ENCODE results near the gene GRIK4.

DNA sequence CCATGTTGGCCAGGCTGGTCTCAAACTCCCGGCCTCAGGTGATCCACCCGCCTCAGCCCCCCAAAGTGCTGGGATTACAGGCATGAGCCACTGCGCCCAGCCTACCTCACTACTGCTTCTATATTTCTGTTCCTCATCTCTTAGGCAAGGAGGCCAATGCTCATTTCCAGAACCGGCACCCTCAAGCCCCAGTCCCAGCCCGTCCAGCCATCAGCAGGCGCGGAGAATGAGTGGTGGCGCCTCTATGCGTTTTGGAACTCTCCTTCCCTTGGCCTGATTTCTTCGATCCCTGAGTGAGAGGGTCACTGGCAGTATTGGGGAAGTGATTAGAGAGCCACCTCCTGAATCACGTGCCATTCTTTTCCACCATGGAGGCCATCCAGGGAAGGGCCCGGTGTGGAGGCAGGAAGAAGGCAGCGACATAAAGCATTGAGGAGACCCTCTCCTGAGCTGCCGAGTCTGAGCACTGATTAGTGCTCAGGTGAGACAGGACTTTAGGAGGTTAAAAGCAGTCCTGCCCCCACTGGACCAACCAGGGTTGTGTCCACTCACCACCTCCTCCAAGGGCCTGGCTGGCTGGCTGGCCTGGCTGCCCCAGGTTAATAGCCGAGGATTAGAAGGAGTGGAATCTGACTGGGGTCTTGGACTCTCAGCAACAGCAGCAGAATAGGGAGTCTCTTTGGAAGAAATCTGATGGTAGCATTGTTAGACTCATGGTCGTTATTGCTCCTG lies 8.7 kb downstream of the GRIK4 start:
- TF ChIP-seq CTCF (IDR thresholded peaks at IDR 0.05) = no peak
- no peak for TF ChIP-seq EP300 (IDR thresholded peaks at IDR 0.05)
